ENCODE data around the gene ILDR2.

The ILDR2 gene

GRCh38 chr1:166924823-166925541, 50.4 kb downstream of the ILDR2 start:
- TF ChIP-seq CTCF (IDR thresholded peaks at IDR 0.05; ENCODE audit: low read depth, low read length), result no peak
- H3K36me3 ChIP-seq, result no peaks in the 10 kb centered on the region
- no peaks in the 10 kb centered on the region for H3K4me1 ChIP-seq
- peaks cover 31% of the 10 kb centered on the region for H3K27me3 ChIP-seq
- H3K4me3 ChIP-seq (ENCODE audit: low read depth, low read length), result no peak overlapping the region
- no peaks in the 10 kb centered on the region for H3K9me3 ChIP-seq
- no peak for DNase-seq

- Histone ChIP-seq H3K9me3 (no peaks in the 10 kb centered on the region), H3K36me3 (no peaks in the 10 kb centered on the region), H3K4me1 (no peaks in the 10 kb centered on the region), H3K4me3 (ENCODE audit: low read depth, low read length) (no peak overlapping the region), H3K27me3 (peaks cover 62% of the 10 kb centered on the region)
- no peak for TF ChIP-seq CTCF (IDR thresholded peaks at IDR 0.05; ENCODE audit: low read depth, low read length)
- no peak for DNase-seq
Observed at GRCh38 chr1:166920561-166921475, 54.5 kb downstream of the ILDR2 start.

- no peak for TF ChIP-seq CTCF (IDR thresholded peaks at IDR 0.05; ENCODE audit: low read depth, low read length)
- Histone ChIP-seq H3K27me3 (peaks cover 62% of the 10 kb centered on the region), H3K36me3 (no peaks in the 10 kb centered on the region), H3K9me3 (no peaks in the 10 kb centered on the region), H3K4me1 (no peaks in the 10 kb centered on the region), H3K4me3 (ENCODE audit: low read depth, low read length) (no peak overlapping the region)
- no peak for DNase-seq
Observed at GRCh38 chr1:166918956-166919316, 56.4 kb downstream of the ILDR2 start.

- no peaks in the 10 kb centered on the region for H3K36me3 ChIP-seq
- H3K27me3 ChIP-seq, result peaks cover 62% of the 10 kb centered on the region
- DNase-seq, result no peak
Observed at GRCh38 chr1:166918088-166918955, 57.0 kb downstream of the ILDR2 start.

GRCh38 chr1:166915941-166916340, 59.4 kb downstream of the ILDR2 start:
- Histone ChIP-seq H3K27me3 (peaks cover 42% of the 10 kb centered on the region), H3K4me1 (no peaks in the 10 kb centered on the region), H3K9me3 (no peaks in the 10 kb centered on the region), H3K36me3 (no peaks in the 10 kb centered on the region), H3K4me3 (ENCODE audit: low read depth, low read length) (no peak overlapping the region)
- TF ChIP-seq CTCF (IDR thresholded peaks at IDR 0.05; ENCODE audit: low read depth, low read length), result no peak
- DNase-seq, result no peak

More at GRCh38 chr1:166918088-166918955, 57.0 kb downstream of the ILDR2 start:
- Histone ChIP-seq H3K4me1 (no peaks in the 10 kb centered on the region), H3K9me3 (no peaks in the 10 kb centered on the region), H3K4me3 (ENCODE audit: low read depth, low read length) (no peak overlapping the region)
- TF ChIP-seq CTCF (IDR thresholded peaks at IDR 0.05; ENCODE audit: low read depth, low read length), result no peak

Measured in BE2C (cell line).